Adipocyte (in vitro differentiated cells): ENCODE data around the gene HCN1.
"Not testable (repeated sequence)": the region's sequence is repeated elsewhere in the genome, so short reads cannot be mapped to it uniquely, and the experiment has no call there.

Experiments used
- DNase-seq: peaks from one replicate; pipeline ENCODE4 v3.0.0-alpha.2; 2015; ENCODE audit warnings: low read depth
- H3K27me3 ChIP-seq: replicated peaks from 2 replicates; pipeline ENCODE4 v1.7.0; 2013; ENCODE audit warnings: mild to moderate bottlenecking, low read length, moderate library complexity; ENCODE audit not compliant: control insufficient read depth, insufficient read depth
- H3K36me3 ChIP-seq: 2 replicates; pipeline ENCODE4 v1.7.0; 2013; ENCODE audit warnings: low read length, mild to moderate bottlenecking, moderate library complexity; ENCODE audit not compliant: control insufficient read depth, insufficient read depth, severe bottlenecking
- H3K4me1 ChIP-seq: 2 replicates; pipeline ENCODE4 v1.7.0; 2013; ENCODE audit warnings: mild to moderate bottlenecking, low read length, moderate library complexity; ENCODE audit not compliant: control insufficient read depth, insufficient read depth
- H3K4me3 ChIP-seq: 2 replicates; pipeline ENCODE4 v1.7.0; 2013; ENCODE audit warnings: mild to moderate bottlenecking, low read length, moderate library complexity
- H3K9ac ChIP-seq: 2 replicates; pipeline ENCODE4 v1.7.0; 2013; ENCODE audit warnings: mild to moderate bottlenecking, low read length, moderate library complexity
- H3K9me3 ChIP-seq: 2 replicates; pipeline ENCODE4 v1.7.0; 2013; ENCODE audit warnings: mild to moderate bottlenecking, low read length, moderate library complexity; ENCODE audit not compliant: control insufficient read depth

HCN1 gene

GRCh38 chr5:45617859-45618416 lies 78.2 kb downstream of the HCN1 start:
- no peaks in the 10 kb centered on the region for H3K9me3 ChIP-seq
- H3K27me3 ChIP-seq: no peaks in the 10 kb centered on the region
- no peak overlapping the region for H3K9ac ChIP-seq
- no peak overlapping the region for H3K4me3 ChIP-seq
- no peaks in the 10 kb centered on the region for H3K4me1 ChIP-seq
- no peak for DNase-seq
- H3K36me3 ChIP-seq: no peaks in the 10 kb centered on the region

- no peaks in the 10 kb centered on the region for H3K9me3 ChIP-seq
- H3K27me3 ChIP-seq: no peaks in the 10 kb centered on the region
- H3K4me3 ChIP-seq: no peak overlapping the region
- H3K9ac ChIP-seq: no peak overlapping the region
- no peaks in the 10 kb centered on the region for H3K36me3 ChIP-seq
- no peak for DNase-seq
- no peaks in the 10 kb centered on the region for H3K4me1 ChIP-seq
Observed at GRCh38 chr5:45609661-45610060, 86.5 kb downstream of the HCN1 start.

- Histone ChIP-seq H3K27me3 (no peaks in the 10 kb centered on the region), H3K36me3 (no peaks in the 10 kb centered on the region), H3K9ac (no peak overlapping the region), H3K4me1 (no peaks in the 10 kb centered on the region), H3K4me3 (no peak overlapping the region), H3K9me3 (no peaks in the 10 kb centered on the region)
- DNase-seq: no peak
Observed at GRCh38 chr5:45604092-45604491, 92.1 kb downstream of the HCN1 start.

- no peak for DNase-seq
- H3K36me3 ChIP-seq: no peaks in the 10 kb centered on the region
- H3K4me1 ChIP-seq: no peaks in the 10 kb centered on the region
- no peaks in the 10 kb centered on the region for H3K9me3 ChIP-seq
- no peak overlapping the region for H3K4me3 ChIP-seq
- H3K9ac ChIP-seq: no peak overlapping the region
- no peaks in the 10 kb centered on the region for H3K27me3 ChIP-seq
Observed at GRCh38 chr5:45601424-45601823, 94.8 kb downstream of the HCN1 start.

- no peak for DNase-seq
- no peaks in the 10 kb centered on the region for H3K4me1 ChIP-seq
Observed at GRCh38 chr5:45596320-45596719, 99.9 kb downstream of the HCN1 start.

GRCh38 chr5:45586001-45586400 lies 110.2 kb downstream of the HCN1 start:
- not testable (repeated sequence) for H3K4me1 ChIP-seq, H3K36me3 ChIP-seq, H3K9ac ChIP-seq, DNase-seq, H3K27me3 ChIP-seq, H3K4me3 ChIP-seq, H3K9me3 ChIP-seq

More at GRCh38 chr5:45596320-45596719, 99.9 kb downstream of the HCN1 start:
- no peak overlapping the region for H3K4me3 ChIP-seq
- no peaks in the 10 kb centered on the region for H3K9me3 ChIP-seq
- no peak overlapping the region for H3K9ac ChIP-seq
- H3K27me3 ChIP-seq: no peaks in the 10 kb centered on the region
- H3K36me3 ChIP-seq: no peaks in the 10 kb centered on the region

- no peaks in the 10 kb centered on the region for H3K36me3 ChIP-seq
- no peaks in the 10 kb centered on the region for H3K9me3 ChIP-seq
- no peaks in the 10 kb centered on the region for H3K27me3 ChIP-seq
- H3K4me1 ChIP-seq: no peaks in the 10 kb centered on the region
- no peak overlapping the region for H3K4me3 ChIP-seq
- DNase-seq: no peak
- H3K9ac ChIP-seq: no peak overlapping the region
Observed at GRCh38 chr5:45578270-45578669, 117.9 kb downstream of the HCN1 start.

- no peak for DNase-seq
- Histone ChIP-seq H3K9me3 (no peaks in the 10 kb centered on the region), H3K4me1 (no peaks in the 10 kb centered on the region)
Observed at GRCh38 chr5:45568813-45569212, 127.4 kb downstream of the HCN1 start.

GRCh38 chr5:45542421-45542820 lies 153.8 kb downstream of the HCN1 start:
- no peaks in the 10 kb centered on the region for H3K4me1 ChIP-seq
- no peaks in the 10 kb centered on the region for H3K9me3 ChIP-seq
- H3K4me3 ChIP-seq: no peak overlapping the region
- H3K36me3 ChIP-seq: no peaks in the 10 kb centered on the region
- no peak for DNase-seq
- no peaks in the 10 kb centered on the region for H3K27me3 ChIP-seq
- H3K9ac ChIP-seq: no peak overlapping the region

More at GRCh38 chr5:45568813-45569212, 127.4 kb downstream of the HCN1 start:
- no peaks in the 10 kb centered on the region for H3K36me3 ChIP-seq
- H3K9ac ChIP-seq: no peak overlapping the region
- H3K4me3 ChIP-seq: no peak overlapping the region
- no peaks in the 10 kb centered on the region for H3K27me3 ChIP-seq

- H3K4me1 ChIP-seq: no peaks in the 10 kb centered on the region
- no peaks in the 10 kb centered on the region for H3K27me3 ChIP-seq
- no peak overlapping the region for H3K9ac ChIP-seq
- H3K36me3 ChIP-seq: no peaks in the 10 kb centered on the region
- DNase-seq: no peak
- no peaks in the 10 kb centered on the region for H3K9me3 ChIP-seq
- H3K4me3 ChIP-seq: no peak overlapping the region
Observed at GRCh38 chr5:45533663-45534062, 162.5 kb downstream of the HCN1 start.

GRCh38 chr5:45532826-45533624 lies 163.2 kb downstream of the HCN1 start:
- no peak overlapping the region for H3K4me3 ChIP-seq
- H3K27me3 ChIP-seq: no peaks in the 10 kb centered on the region
- no peak for DNase-seq
- H3K4me1 ChIP-seq: no peaks in the 10 kb centered on the region
- H3K36me3 ChIP-seq: no peaks in the 10 kb centered on the region
- no peaks in the 10 kb centered on the region for H3K9me3 ChIP-seq
- H3K9ac ChIP-seq: no peak overlapping the region
